T-helper 1 cell treated with Interleukin-12 subunit alpha and Interleukin-12 subunit beta and Interleukin-4 antibody, amounts not matched to agents 30 μg/mL and 1 μg/mL, for 36 hours (primary cell): ENCODE data around the gene PRKAG1.

ENCODE experiments used
- H3K27ac Mint-ChIP-seq: one replicate; pipeline ENCODE4 v1.8.0; 2021; ENCODE audit warnings: mild to moderate bottlenecking, mixed read lengths
- H3K27me3 Mint-ChIP-seq: one replicate; pipeline ENCODE4 v1.8.0; 2021; ENCODE audit warnings: low read depth, mixed read lengths
- H3K36me3 Mint-ChIP-seq: one replicate; pipeline ENCODE4 v1.8.0; 2021; ENCODE audit warnings: low read depth, mixed read lengths
- H3K4me1 Mint-ChIP-seq: one replicate; pipeline ENCODE4 v1.8.0; 2021; ENCODE audit warnings: low read depth, mixed read lengths
- H3K4me3 Mint-ChIP-seq: one replicate; pipeline ENCODE4 v1.8.0; 2021; ENCODE audit warnings: mild to moderate bottlenecking, moderate library complexity, mixed read lengths
- H3K9me3 Mint-ChIP-seq: one replicate; pipeline ENCODE4 v1.8.0; 2021; ENCODE audit warnings: mixed read lengths

PRKAG1 gene

DNA sequence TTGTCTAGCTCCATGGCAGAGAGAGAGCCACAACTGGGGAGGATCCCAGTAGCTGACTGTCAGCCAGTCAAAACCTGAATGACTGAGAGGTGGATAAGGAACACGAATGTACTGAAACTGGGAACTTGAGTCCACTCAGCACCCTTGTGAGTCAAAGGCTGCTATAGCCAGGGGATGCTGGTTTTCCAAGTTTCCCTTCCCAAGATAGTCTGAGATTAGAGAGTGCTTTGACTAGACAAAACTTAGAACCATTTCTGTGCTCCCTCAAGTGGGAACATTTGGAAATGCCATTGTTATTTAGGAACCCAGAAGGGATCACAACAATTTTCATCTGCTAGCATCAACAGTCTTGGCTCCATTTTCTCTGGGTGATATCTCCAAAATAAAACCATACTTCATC is 4.0 kb downstream of the PRKAG1 start:
- Mint-ChIP-seq H3K27me3 (no peaks in the 10 kb centered on the region), H3K27ac (no peak overlapping the region), H3K4me3 (no peak overlapping the region), H3K9me3 (no peaks in the 10 kb centered on the region), H3K4me1 (peaks cover 32% of the 10 kb centered on the region), H3K36me3 (peaks cover 33% of the 10 kb centered on the region)

DNA sequence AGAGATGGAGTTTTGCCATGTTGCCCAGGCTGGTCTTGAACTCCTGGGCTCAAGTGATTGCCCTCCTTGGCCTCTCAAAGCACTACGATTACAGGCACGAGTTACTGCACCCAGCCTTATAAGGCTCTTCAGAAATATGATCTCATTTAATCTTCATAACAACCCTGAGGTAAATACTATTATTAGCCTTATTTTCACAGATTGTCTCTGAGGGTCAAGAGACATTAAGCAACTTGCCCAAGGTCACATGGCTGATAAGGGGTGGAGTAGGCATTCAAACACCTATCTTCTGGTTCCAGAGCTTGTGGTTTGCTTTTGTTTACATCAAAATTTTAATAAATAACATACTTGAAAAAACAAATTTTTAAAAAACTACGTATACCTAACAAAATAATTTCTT is 5.1 kb downstream of the PRKAG1 start:
- no peaks in the 10 kb centered on the region for H3K9me3 Mint-ChIP-seq
- peaks cover 29% of the 10 kb centered on the region for H3K4me1 Mint-ChIP-seq
- H3K27ac Mint-ChIP-seq: no peak overlapping the region
- H3K4me3 Mint-ChIP-seq: no peak overlapping the region
- no peaks in the 10 kb centered on the region for H3K27me3 Mint-ChIP-seq
- H3K36me3 Mint-ChIP-seq: peaks cover 35% of the 10 kb centered on the region

DNA sequence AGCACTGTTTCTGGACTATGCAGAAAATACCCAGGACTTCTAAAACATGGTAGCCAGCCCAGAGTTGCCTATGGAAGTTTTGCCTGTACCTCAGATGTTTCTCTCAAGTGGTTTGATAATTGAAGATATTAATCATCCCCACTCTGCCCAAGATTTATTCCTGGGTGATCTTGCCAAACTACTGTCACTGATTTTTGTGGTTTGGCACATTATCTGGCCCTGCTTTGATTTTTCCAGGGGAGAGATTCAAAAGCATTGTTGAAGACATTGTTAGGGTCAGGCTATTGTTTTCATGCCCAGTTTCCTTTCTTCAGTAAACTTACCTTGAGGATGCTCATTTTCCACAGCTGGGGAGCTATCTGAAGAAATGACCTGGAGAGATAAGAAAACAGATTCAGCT is 5.8 kb downstream of the PRKAG1 start:
- peaks cover 32% of the 10 kb centered on the region for H3K36me3 Mint-ChIP-seq

DNA sequence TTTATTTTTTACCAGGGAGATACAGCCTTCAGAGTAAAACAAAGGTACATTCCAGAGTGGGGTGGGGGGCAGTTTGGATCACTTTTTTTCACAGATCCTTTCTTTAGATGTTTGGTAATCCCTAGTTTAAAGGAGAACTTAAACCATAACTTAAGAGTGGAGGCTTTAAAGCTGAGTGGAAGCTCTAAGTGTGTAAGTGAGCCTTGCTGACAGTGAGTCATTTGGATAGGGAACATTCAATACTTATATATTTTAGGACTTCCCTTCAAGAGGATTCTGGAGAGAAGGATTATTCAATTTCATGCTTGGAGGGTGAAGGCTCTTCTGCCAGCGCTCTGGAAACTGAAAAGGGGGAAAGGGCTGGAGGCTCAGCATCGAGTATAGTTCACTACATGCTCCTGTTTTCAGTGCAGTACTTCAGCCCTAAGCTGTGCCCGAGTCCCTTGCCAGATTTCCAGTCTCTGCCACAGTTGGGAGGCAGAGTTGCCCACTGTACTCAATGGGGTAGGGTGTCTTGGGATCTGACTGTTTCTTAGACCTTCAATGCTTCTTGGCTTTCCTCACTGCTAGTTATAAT is 8.4 kb downstream of the PRKAG1 start:
- Mint-ChIP-seq H3K4me3 (no peak overlapping the region), H3K9me3 (no peaks in the 10 kb centered on the region), H3K27me3 (no peaks in the 10 kb centered on the region), H3K27ac (no peak overlapping the region), H3K36me3 (peaks cover 28% of the 10 kb centered on the region), H3K4me1 (peaks cover 5% of the 10 kb centered on the region)

More for the DNA sequence above, 5.8 kb downstream of the PRKAG1 start:
- Mint-ChIP-seq H3K9me3 (no peaks in the 10 kb centered on the region), H3K4me3 (no peak overlapping the region), H3K4me1 (peaks cover 26% of the 10 kb centered on the region), H3K27ac (no peak overlapping the region), H3K27me3 (no peaks in the 10 kb centered on the region)

DNA sequence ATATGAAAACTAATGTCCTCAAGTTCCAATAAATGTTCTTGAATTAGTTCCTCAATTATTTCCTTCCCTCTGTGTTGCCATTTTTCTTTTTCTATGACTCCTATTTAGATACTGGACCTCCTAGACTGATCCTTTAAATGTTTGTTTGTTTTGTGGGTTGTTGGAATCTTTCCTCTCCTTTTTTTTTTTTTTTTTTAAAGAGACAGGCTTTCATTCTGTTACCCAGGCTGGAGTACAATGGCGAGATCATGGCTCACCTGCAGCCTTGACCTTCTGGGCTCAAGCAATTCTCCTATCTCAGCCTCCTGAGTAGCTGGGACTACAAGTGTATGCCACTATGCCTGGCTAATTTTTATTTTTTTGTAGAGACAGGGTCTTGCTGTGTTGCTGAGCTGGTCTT is 9.6 kb downstream of the PRKAG1 start:
- H3K9me3 Mint-ChIP-seq: no peaks in the 10 kb centered on the region
- no peaks in the 10 kb centered on the region for H3K27me3 Mint-ChIP-seq
- no peak overlapping the region for H3K27ac Mint-ChIP-seq
- no peak overlapping the region for H3K4me3 Mint-ChIP-seq
- H3K4me1 Mint-ChIP-seq: peaks cover 6% of the 10 kb centered on the region
- peaks cover 37% of the 10 kb centered on the region for H3K36me3 Mint-ChIP-seq

DNA sequence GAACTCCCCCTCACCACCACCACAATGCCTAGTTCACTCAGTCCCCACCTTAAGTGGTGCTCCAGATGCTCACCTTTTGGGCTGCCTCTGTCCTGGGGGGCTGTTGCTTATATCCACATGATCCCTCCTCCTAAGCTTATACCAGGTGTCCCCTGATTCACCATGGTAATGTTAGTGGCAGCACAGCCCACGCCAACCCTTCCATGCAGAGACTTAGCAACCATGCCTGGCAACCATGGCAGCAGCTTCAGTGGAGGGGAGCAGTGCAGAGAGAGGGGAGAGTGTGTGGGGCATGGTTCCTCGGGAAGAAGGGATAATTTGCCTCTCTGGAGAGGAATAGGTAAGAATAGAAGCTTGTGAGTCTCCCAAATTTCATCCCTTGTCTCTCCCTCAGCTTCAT is 18.2 kb downstream of the PRKAG1 start:
- H3K36me3 Mint-ChIP-seq: peaks cover 40% of the 10 kb centered on the region
- H3K9me3 Mint-ChIP-seq: no peaks in the 10 kb centered on the region
- H3K4me3 Mint-ChIP-seq: peak overlapping the region; percentile 40
- peaks cover 22% of the 10 kb centered on the region for H3K4me1 Mint-ChIP-seq
- H3K27ac Mint-ChIP-seq: no peak overlapping the region
- H3K27me3 Mint-ChIP-seq: peaks cover 45% of the 10 kb centered on the region

DNA sequence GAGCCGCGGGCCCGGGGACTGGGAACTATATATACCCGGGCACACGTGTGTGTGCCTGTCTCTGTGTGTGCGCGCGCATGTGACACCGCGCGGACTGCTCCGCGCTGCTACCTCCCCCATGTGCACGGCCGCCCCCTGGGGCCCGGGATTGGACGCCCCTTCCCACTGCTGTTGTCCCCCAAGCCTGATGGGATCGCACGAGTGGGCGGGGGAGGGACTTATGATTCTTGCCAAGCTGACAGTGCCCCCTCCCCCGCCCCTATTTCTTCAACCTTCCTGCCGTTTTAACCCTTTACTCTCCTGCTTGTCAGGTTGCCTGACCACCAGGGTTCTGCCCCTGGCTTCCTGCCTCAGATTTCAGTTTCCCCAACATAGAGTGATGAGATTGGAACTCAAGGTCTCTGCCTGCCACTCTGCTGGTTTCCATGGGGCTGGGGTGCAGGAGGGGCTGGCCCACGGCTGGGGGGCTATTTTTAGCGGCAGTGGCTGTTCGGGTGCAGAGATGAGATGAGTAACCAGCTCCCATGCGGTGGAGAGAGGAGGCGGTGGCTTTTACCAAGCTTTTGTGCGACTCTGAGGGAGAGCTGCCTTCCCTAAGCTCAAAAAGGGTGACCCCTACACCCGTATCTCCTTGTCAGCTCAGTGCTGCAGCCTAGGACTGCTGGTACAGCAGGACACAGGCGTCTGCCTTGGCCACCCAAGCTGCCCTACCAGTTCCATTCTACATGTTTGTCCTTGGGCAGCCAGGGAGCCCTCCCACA is 19.0 kb downstream of the PRKAG1 start, which contains the start of gene DDN:
Gene DDN, minus strand, starts transcription at position 5 of the 761 bp plus-strand sequence. CDS start 88 bp downstream, outside the sequence.
- H3K4me3 Mint-ChIP-seq: peak within 1 kb of the TSS; percentile 41
- peaks cover 51% of the 10 kb centered on the region for H3K27me3 Mint-ChIP-seq
- H3K36me3 Mint-ChIP-seq: peaks cover 32% of the 10 kb centered on the region
- H3K9me3 Mint-ChIP-seq: no peaks in the 10 kb centered on the region
- peaks cover 27% of the 10 kb centered on the region for H3K4me1 Mint-ChIP-seq
- no peak within 1 kb of the TSS for H3K27ac Mint-ChIP-seq

DNA sequence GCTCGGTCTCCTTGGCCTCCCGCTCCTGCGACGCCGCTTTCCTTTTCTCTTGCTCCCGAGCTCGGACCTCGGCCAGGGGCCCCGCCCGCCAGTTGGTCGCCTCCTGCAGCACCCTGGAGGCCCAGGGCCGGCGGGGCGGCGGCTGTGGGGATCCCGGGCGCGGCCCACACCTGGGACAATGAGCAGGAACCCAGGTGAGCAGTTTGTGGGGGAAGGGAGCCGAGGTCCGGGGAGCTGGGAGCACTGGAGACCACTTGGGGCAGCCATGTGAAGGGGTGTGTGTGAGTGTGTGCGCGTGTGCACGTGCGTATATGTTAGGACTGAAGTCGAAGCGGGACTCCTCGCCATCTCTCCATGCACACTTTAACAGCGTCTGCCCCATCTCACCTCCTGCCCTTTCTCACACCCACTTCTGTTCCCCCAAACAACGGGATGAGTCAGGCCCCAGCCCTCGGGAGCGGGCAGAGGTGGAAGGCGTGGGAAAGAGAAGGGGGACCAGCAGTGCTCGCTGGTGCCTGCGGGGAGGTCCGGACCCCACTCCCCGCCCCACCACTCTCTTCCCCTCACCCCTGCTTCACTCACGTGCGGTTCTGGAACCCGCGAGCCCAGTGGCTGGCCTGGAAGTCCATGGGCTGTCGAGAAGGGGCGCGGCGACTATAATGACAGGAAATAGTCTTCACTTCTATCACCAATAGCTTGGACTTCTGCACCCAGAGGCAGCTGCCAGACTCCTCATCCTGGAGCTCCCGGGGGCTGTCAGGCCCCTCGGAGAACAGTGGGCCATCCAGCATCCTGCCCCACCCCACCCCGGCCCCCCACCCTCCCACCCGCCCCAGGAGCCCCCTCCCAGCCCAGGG is 19.9 kb downstream of the PRKAG1 start:
- no peak overlapping the region for H3K27ac Mint-ChIP-seq
- H3K27me3 Mint-ChIP-seq: peaks cover 60% of the 10 kb centered on the region
- peaks cover 31% of the 10 kb centered on the region for H3K36me3 Mint-ChIP-seq
- H3K4me1 Mint-ChIP-seq: peaks cover 25% of the 10 kb centered on the region
- H3K4me3 Mint-ChIP-seq: peak overlapping the region; percentile 37
- H3K9me3 Mint-ChIP-seq: no peaks in the 10 kb centered on the region

DNA sequence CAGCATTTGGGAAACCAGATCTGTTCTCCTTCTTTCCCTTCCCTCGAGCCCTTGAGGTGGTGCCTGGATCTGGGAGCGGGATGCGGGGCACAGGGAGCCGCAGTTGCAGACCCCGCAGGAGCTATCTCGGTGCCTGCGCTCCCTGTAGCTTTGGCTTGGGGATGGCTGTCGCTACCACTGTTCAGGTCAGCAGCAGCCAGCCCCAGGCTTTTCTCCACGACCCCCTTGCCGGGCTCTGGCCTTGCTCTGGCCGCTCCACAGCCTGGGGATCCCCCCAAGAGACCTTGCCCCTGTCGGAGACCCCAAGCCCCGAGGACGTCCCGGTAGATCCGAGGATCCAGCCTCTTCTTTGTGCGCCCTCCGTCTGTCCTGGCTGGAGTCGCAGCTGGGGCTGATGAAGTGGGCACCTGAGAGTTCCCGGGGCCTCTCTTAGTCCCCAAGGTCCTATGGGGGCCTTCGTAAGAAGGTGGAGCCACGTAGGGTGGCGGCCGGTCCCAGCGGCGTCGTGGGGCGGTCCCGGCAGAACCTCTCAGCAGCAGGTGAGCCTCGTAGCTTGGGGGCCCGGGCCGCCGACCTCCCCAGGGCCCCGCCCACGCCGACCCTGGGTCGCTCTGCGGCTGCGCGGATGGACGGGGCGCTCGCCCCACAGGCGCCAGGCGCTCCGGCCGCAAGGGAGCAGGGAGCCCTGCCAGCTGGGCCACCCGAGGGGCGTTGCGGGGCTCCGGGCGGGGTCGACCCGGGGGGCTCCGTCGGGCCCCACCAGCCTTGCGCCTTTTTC is 20.7 kb downstream of the PRKAG1 start:
- H3K9me3 Mint-ChIP-seq: no peaks in the 10 kb centered on the region
- H3K27ac Mint-ChIP-seq: no peak overlapping the region
- peak overlapping the region; percentile 60 for H3K4me3 Mint-ChIP-seq
- peaks cover 25% of the 10 kb centered on the region for H3K4me1 Mint-ChIP-seq
- H3K27me3 Mint-ChIP-seq: peaks cover 67% of the 10 kb centered on the region
- peaks cover 26% of the 10 kb centered on the region for H3K36me3 Mint-ChIP-seq

DNA sequence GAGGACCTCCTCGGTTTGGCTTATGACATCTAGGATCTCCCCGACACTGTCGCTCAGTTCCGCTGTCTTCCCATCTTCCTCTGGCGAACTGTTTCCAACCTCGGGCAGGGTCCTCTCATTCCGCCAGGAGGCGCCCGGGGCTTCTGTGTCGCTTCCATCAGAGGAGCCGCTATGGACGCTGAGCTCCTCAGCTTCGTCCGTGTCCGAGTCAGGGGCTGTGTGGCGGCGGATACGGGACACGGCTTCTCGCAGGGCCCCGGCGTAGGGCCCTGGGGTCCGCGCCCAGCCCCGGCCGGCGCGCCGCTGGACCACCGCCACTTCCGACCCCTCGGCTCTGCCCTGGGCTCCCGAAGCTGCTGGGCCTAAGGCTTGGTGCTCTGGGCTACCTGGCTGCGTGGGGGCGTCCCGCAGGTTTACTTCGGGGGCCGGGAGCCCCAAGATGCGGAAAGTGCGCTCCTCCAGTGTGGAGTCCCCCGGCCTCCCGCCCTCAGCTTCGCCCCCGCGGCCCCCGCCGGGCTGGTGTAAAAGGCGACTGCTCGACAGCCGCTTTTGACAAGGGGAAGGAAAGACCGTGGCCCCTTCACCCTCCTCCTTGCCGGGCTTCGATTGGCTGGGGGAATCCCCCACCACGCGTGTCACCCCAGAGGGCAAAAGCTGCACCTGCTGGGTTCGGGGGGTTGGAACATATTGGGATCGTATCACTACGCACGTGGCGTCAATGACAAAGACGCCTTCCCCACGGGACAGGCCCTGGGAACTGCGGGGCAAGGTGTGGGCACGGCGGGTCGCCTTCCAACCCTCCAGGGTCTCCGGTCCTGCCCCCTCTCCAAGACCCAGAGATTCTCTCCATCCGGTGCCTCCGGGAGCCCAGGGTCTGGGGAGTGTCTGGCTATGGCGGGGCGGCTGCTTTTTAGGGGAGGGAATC is 21.5 kb downstream of the PRKAG1 start:
- no peaks in the 10 kb centered on the region for H3K9me3 Mint-ChIP-seq
- H3K36me3 Mint-ChIP-seq: peaks cover 17% of the 10 kb centered on the region
- peaks cover 73% of the 10 kb centered on the region for H3K27me3 Mint-ChIP-seq
- H3K4me1 Mint-ChIP-seq: peaks cover 25% of the 10 kb centered on the region
- H3K4me3 Mint-ChIP-seq: peak overlapping the region; percentile 60
- H3K27ac Mint-ChIP-seq: no peak overlapping the region

DNA sequence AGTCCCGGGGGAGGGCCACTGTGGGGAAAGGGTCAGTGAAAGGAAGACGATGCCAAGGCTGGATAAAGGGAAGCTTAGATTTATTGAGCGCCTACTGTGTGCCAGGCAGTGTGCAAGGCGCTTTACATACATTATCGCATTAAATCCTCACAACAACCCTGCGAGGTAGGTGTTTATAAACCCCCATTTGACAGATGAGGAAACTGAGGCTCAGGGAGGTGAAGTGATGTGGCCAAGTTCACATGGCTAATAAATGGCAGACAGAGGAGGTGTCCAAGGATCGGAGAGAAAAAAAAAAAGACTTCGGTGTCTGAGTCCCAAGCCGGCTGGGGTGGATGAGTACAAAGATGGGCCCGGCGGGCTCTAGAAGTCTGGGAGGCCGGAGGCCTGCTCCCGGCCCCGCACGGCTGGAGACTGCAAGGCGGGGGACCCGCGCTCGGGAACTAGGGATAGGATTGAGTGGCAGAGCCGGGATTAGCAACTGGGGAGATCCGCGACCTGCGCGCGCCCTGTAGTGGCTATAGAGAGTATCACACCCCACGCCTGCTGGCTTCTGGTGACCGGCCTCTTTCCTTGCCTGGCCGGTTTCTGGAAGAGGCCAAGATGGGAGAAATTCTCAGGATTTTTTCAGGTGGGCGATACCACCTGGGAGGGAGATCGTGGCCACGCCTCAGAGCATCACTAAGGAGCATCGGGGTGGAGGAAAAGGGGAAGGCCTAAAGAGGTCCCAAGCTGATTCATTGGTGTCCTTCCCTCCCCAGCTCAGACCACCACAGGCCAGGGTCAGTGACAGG is 23.3 kb downstream of the PRKAG1 start:
- Mint-ChIP-seq H3K36me3 (peaks cover 5% of the 10 kb centered on the region), H3K27me3 (peaks cover 73% of the 10 kb centered on the region), H3K4me3 (peak overlapping the region; percentile 36), H3K27ac (no peak overlapping the region), H3K4me1 (peaks cover 22% of the 10 kb centered on the region), H3K9me3 (no peaks in the 10 kb centered on the region)

- peak overlapping the region; percentile 36 for H3K4me3 Mint-ChIP-seq
- H3K9me3 Mint-ChIP-seq: no peaks in the 10 kb centered on the region
- peaks cover 72% of the 10 kb centered on the region for H3K27me3 Mint-ChIP-seq
- H3K36me3 Mint-ChIP-seq: peaks cover 2% of the 10 kb centered on the region
- H3K4me1 Mint-ChIP-seq: peaks cover 19% of the 10 kb centered on the region
- H3K27ac Mint-ChIP-seq: no peak overlapping the region
These were observed 24.1 kb downstream of the PRKAG1 start for GRCh38 chr12:48994224-48995085.
